DND-41 (cell line): ENCODE measurements around the gene NCK2.

Source experiments
- ATAC-seq: fragments of 200-7000 bp; cut with Tn5 transposase; 3 replicates; pipeline ENCODE4 v1.9.1; 2021; ENCODE audit warnings: low read depth; ENCODE audit not compliant: insufficient read depth
- DNase-seq: peaks from one replicate; pipeline ENCODE4 v3.0.0-alpha.2; 2020
- H2AFZ ChIP-seq: 2 replicates; pipeline ENCODE4 v1.6.0; 2012; ENCODE audit warnings: low read depth, low read length
- H3K27ac ChIP-seq: 2 replicates; pipeline ENCODE4 v1.5.1; 2012; ENCODE audit warnings: low read length, inconsistent platforms
- H3K27me3 ChIP-seq: fragments of 200-600 bp; sonication (generic); 2 replicates; pipeline ENCODE4 v1.6.0; 2012; ENCODE audit warnings: low read length, mild to moderate bottlenecking, inconsistent platforms; ENCODE audit not compliant: insufficient read depth, poor library complexity
- H3K36me3 ChIP-seq: 2 replicates; pipeline ENCODE4 v1.5.1; 2012; ENCODE audit warnings: low read length, inconsistent platforms; ENCODE audit not compliant: insufficient read depth
- H3K4me1 ChIP-seq: 2 replicates; pipeline ENCODE4 v1.5.1; 2012; ENCODE audit warnings: mild to moderate bottlenecking, low read length; ENCODE audit not compliant: insufficient read depth
- H3K4me2 ChIP-seq: 2 replicates; pipeline ENCODE4 v1.6.0; 2012; ENCODE audit warnings: mild to moderate bottlenecking, moderate library complexity, low read length, inconsistent platforms; ENCODE audit not compliant: insufficient read depth
- H3K4me3 ChIP-seq, 2 experiments: fragments of 200-600 bp in 1 of 2; shearing (Covaris generic) in 1 of 2; 2 replicates each; pipeline ENCODE4 v1.5.1; 2012 to 2016; ENCODE audit warnings: inconsistent platforms in 2 of 2, low read length in 2 of 2, mild to moderate bottlenecking in 2 of 2, low read depth in 1 of 2, moderate library complexity in 1 of 2
- H3K79me2 ChIP-seq: 2 replicates; pipeline ENCODE4 v1.6.0; 2012; ENCODE audit warnings: low read length, inconsistent platforms; ENCODE audit not compliant: insufficient read depth
- H3K9ac ChIP-seq: 2 replicates; pipeline ENCODE4 v1.6.0; 2012; ENCODE audit warnings: low read depth, mild to moderate bottlenecking, inconsistent platforms, low read length, moderate library complexity
- H3K9me3 ChIP-seq: 2 replicates; pipeline ENCODE4 v1.5.1; 2012; ENCODE audit warnings: low read length, moderate library complexity, mild to moderate bottlenecking, inconsistent platforms; ENCODE audit not compliant: insufficient read depth, severe bottlenecking
- H4K20me1 ChIP-seq: 2 replicates; pipeline ENCODE4 v1.6.0; 2012; ENCODE audit warnings: low read length; ENCODE audit not compliant: insufficient read depth
- CTCF ChIP-seq: IDR thresholded peaks from 2 replicates; pipeline ENCODE4 v1.5.1; 2012; ENCODE audit warnings: borderline replicate concordance, low read length, moderate library complexity, mild to moderate bottlenecking; ENCODE audit not compliant: poor library complexity, severe bottlenecking; ENCODE audit errors: extremely low read depth
- EZH2 ChIP-seq: IDR thresholded peaks from 3 replicates; pipeline ENCODE4 v1.6.1; 2012; ENCODE audit warnings: borderline replicate concordance, low read depth, mild to moderate bottlenecking, moderate library complexity, low read length, inconsistent platforms; ENCODE audit not compliant: severe bottlenecking

NCK2 gene

GRCh38 chr2:105809723-105810122 is 65.0 kb downstream of the NCK2 start:
- ATAC-seq, result no peak
- Histone ChIP-seq H3K27me3 (no peaks in the 10 kb centered on the region), H2AFZ (no peak overlapping the region), H3K4me2 (no peak overlapping the region), H3K4me3 (no peak overlapping the region), H3K9me3 (no peaks in the 10 kb centered on the region), H3K9ac (no peak overlapping the region), H3K4me1 (no peaks in the 10 kb centered on the region), H3K79me2 (peaks cover 82% of the 10 kb centered on the region), H4K20me1 (peaks cover 53% of the 10 kb centered on the region; the same call in 1 of the 2 replicates), H3K36me3 (no peaks in the 10 kb centered on the region), H3K27ac (no peak overlapping the region)
- no peak for DNase-seq
- no peak for TF ChIP-seq CTCF
- TF ChIP-seq EZH2, result no peak

- ATAC-seq, result 0 out of 3 replicates have a peak, but pooled peaks have one; percentile 17
- Histone ChIP-seq H3K27me3 (no peaks in the 10 kb centered on the region), H3K4me3 (no peak overlapping the region), H3K9ac (no peak overlapping the region), H3K4me2 (no peak overlapping the region), H4K20me1 (peaks cover 39% of the 10 kb centered on the region; the same call in 1 of the 2 replicates), H3K4me1 (no peaks in the 10 kb centered on the region), H3K36me3 (peaks cover 13% of the 10 kb centered on the region), H3K27ac (no peak overlapping the region), H3K9me3 (no peaks in the 10 kb centered on the region), H2AFZ (no peak overlapping the region), H3K79me2 (peaks cover 74% of the 10 kb centered on the region)
- no peak for DNase-seq
- TF ChIP-seq CTCF (no peak), EZH2 (no peak)
Observed at GRCh38 chr2:105812180-105813044, 67.7 kb downstream of the NCK2 start.

GRCh38 chr2:105813045-105813315 is 68.3 kb downstream of the NCK2 start:
- peaks cover 13% of the 10 kb centered on the region for H3K36me3 ChIP-seq
- no peaks in the 10 kb centered on the region for H3K27me3 ChIP-seq
- TF ChIP-seq EZH2 (no peak), CTCF (no peak)
- no peak for ATAC-seq
- H3K4me1 ChIP-seq, result no peaks in the 10 kb centered on the region
- peaks cover 74% of the 10 kb centered on the region for H3K79me2 ChIP-seq
- H3K4me3 ChIP-seq, result no peak overlapping the region
- H3K4me2 ChIP-seq, result no peak overlapping the region
- DNase-seq, result no peak
- no peak overlapping the region for H2AFZ ChIP-seq
- H3K27ac ChIP-seq, result no peak overlapping the region
- H4K20me1 ChIP-seq, result peaks cover 38% of the 10 kb centered on the region; the same call in 1 of the 2 replicates
- no peaks in the 10 kb centered on the region for H3K9me3 ChIP-seq
- H3K9ac ChIP-seq, result no peak overlapping the region
